Testis (tissue), 2 donors: ENCODE data around the gene CARD14.

Source experiments
- CTCF ChIP-seq, 3 experiments: fragments of 450-650 bp in 2 of 3; fragments of 200-600 bp in 1 of 3; sonication (generic) in 1 of 3; IDR thresholded peaks; one replicate each; pipeline ENCODE4 v1.5.1; 2016 to 2019; ENCODE audit warnings: antibody characterized with exemption in 3 of 3, mild to moderate bottlenecking in 2 of 3, moderate library complexity in 1 of 3
- POLR2A ChIP-seq: fragments of 450-650 bp; IDR thresholded peaks from one replicate; pipeline ENCODE4 v1.6.1; 2017; ENCODE audit warnings: antibody characterized with exemption, mild to moderate bottlenecking, moderate library complexity

- peak in 1 of 3 experiments; percentile 9 for TF ChIP-seq CTCF (IDR thresholded peaks at IDR 0.05)
- no peak for TF ChIP-seq POLR2A
Measured at GRCh38 chr17:80124351-80124981, 45.4 kb upstream of the CARD14 start.
